C4-2B (cell line): Measurements from ENCODE around the gene CCDC121.
"Not testable (repeated sequence)": the region's sequence is repeated elsewhere in the genome, so short reads cannot be mapped to it uniquely, and the experiment has no call there.

Experiments used
- ZFX ChIP-seq: fragments of 450-650 bp; IDR thresholded peaks from 2 replicates; pipeline ENCODE4 v1.6.1; 2017
- TF ChIP-seq, protein P1 (sequence below): fragments of 450-650 bp; conservative IDR thresholded peaks from 2 replicates; pipeline ENCODE4 v1.5.1; 2017; ENCODE audit warnings: mild to moderate bottlenecking

DNA sequence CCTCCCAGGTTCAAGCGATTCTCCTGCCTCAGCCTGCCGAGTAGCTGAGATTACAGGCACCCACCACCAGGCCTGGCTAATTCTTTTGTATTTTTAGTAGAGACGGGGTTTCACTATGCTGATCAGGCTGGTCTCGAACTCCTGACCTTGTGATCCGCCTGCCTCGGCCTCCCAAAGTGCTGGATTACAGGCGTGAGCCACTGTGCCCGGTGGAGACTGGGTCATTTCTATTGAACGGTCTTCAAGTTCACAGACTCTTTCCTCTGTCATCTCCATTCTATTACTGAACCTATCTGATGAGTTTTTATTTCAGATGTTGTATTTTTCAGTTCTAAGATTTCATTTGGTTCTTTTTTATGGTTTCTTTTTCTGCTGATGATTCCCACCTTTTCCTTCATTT is 33.4 kb downstream of the CCDC121 start:
- TF ChIP-seq, protein P1, sequence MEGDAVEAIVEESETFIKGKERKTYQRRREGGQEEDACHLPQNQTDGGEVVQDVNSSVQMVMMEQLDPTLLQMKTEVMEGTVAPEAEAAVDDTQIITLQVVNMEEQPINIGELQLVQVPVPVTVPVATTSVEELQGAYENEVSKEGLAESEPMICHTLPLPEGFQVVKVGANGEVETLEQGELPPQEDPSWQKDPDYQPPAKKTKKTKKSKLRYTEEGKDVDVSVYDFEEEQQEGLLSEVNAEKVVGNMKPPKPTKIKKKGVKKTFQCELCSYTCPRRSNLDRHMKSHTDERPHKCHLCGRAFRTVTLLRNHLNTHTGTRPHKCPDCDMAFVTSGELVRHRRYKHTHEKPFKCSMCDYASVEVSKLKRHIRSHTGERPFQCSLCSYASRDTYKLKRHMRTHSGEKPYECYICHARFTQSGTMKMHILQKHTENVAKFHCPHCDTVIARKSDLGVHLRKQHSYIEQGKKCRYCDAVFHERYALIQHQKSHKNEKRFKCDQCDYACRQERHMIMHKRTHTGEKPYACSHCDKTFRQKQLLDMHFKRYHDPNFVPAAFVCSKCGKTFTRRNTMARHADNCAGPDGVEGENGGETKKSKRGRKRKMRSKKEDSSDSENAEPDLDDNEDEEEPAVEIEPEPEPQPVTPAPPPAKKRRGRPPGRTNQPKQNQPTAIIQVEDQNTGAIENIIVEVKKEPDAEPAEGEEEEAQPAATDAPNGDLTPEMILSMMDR: not testable (repeated sequence)
- TF ChIP-seq ZFX: not testable (repeated sequence)
